ENCODE measurements around the gene GNB1. TPM values are rescaled to one million over a fixed set of nuclear protein-coding genes. Genes with fewer than 3 reads are reported as not detected.

The GNB1 gene
- total and polyA plus RNA-seq, 2 donors (not counting 1 experiment from before 2014, with no cell fraction given) = 91.3 to 485 TPM

DNA sequence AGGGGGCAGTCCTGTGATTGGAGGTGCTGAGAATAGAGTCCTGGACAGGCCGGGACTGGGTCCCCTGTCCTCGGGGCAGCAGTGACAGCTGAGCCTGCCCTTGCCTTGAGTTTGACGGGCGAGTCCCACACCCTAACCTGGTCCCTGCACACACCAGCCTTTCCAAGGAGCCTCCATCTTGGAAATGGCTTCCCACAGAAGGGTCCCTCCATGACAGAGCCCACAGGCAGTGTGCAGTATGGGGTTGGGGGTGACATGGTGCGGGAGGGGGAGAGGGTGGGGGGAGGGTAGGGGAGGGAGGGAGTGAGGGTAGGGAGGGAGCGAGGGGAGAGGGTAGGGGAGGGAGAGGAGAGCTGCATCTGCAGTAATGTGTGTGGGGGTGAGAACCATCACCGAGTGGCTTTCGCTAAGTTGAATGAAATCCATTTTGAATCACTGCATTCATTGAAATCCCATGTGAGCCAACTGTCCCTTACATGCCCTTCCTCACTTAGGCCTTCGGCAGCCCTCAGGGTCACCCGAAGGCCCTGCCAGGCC lies 38.3 kb upstream of the GNB1 start:
- no peak overlapping the region for H3K4me2 ChIP-seq (ENCODE audit: extremely low read depth, insufficient read depth, low read length)
- TF ChIP-seq, protein P1, sequence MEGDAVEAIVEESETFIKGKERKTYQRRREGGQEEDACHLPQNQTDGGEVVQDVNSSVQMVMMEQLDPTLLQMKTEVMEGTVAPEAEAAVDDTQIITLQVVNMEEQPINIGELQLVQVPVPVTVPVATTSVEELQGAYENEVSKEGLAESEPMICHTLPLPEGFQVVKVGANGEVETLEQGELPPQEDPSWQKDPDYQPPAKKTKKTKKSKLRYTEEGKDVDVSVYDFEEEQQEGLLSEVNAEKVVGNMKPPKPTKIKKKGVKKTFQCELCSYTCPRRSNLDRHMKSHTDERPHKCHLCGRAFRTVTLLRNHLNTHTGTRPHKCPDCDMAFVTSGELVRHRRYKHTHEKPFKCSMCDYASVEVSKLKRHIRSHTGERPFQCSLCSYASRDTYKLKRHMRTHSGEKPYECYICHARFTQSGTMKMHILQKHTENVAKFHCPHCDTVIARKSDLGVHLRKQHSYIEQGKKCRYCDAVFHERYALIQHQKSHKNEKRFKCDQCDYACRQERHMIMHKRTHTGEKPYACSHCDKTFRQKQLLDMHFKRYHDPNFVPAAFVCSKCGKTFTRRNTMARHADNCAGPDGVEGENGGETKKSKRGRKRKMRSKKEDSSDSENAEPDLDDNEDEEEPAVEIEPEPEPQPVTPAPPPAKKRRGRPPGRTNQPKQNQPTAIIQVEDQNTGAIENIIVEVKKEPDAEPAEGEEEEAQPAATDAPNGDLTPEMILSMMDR (conservative IDR thresholded peaks at IDR 0.05 in 1 of 2, IDR thresholded peaks at IDR 0.05 in 1 of 2; ENCODE audit: low read depth in 1 of 2, low read length in 2 of 2) = no peak
- no peak for TF ChIP-seq EZH2 (IDR thresholded peaks at IDR 0.05; ENCODE audit: low read length, missing control alignments)
- no peaks in the 10 kb centered on the region for H4K20me1 ChIP-seq (ENCODE audit: control insufficient read depth, extremely low read depth, insufficient read depth, low read length)

DNA sequence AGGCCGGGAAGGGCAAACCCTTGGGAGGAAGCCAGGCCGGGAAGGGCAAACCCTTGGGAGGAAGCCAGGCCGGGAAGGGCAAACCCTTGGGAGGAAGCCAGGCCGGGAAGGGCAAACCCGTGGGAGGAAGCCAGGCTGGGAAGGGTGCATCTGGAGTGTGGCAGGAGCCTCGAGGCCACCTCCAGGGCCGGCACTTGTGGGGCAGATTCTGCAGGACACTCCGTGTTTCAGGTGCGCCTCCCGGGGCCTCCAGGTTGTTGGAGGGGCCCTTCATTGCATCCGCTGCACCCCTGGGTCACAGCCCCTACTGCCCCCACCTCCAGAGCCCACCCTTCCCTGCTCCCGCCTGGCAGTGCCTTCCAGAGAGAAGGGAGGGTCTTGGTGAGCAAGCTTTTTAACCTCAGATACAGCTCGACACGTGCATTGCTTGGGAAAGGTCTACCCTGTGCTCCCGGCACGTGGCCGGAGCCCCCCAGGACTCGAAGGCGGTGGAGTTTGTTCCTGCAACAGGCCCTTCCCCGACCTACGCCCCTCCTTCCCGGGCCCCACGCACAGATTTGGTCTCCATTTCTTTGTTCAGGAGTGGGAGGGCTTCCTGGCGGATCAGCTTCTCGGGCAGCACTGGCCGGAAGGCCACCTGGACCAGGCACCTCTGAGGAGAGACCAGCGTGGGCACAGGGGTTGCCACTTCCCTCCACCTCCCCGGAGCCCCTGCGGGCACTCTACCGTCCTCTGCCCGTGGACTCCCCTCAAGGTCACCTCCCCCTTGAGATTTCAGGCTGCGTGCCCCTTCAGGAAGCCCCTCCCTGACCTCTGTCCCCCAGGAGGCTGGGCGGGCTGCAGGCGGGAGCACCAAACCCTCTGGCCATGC lies 37.6 kb upstream of the GNB1 start:
- TF ChIP-seq, protein P1 (conservative IDR thresholded peaks at IDR 0.05 in 1 of 2, IDR thresholded peaks at IDR 0.05 in 1 of 2; ENCODE audit: low read depth in 1 of 2, low read length in 2 of 2) = no peak
- TF ChIP-seq EZH2 (IDR thresholded peaks at IDR 0.05; ENCODE audit: low read length, missing control alignments) = no peak
- no peak overlapping the region for H3K4me2 ChIP-seq (ENCODE audit: extremely low read depth, insufficient read depth, low read length)
- no peak overlapping the region for H3K27ac ChIP-seq (ENCODE audit: insufficient read depth, low read length)
- no peaks in the 10 kb centered on the region for H3K27me3 ChIP-seq (ENCODE audit: control insufficient read depth, insufficient read depth, low read length)
- no peak overlapping the region for H2AFZ ChIP-seq (ENCODE audit: low read length)
- H3K36me3 ChIP-seq (ENCODE audit: control insufficient read depth, insufficient read depth, low read length) = no peaks in the 10 kb centered on the region
- H3K9me3 ChIP-seq (ENCODE audit: control insufficient read depth, insufficient read depth, low read depth, low read length) = no peaks in the 10 kb centered on the region
- no peaks in the 10 kb centered on the region for H4K20me1 ChIP-seq (ENCODE audit: control insufficient read depth, extremely low read depth, insufficient read depth, low read length)
- H3K9ac ChIP-seq (ENCODE audit: insufficient read depth, low read length) = no peak overlapping the region
- no peaks in the 10 kb centered on the region for H3K4me1 ChIP-seq (ENCODE audit: control insufficient read depth, extremely low read depth, insufficient read depth, low read length)
- H3K4me3 ChIP-seq (replicated peaks in 1 of 4; ENCODE audit: control extremely low read depth in 1 of 4, insufficient read depth in 1 of 4, low read depth in 3 of 4, low read length in 4 of 4) = no peak overlapping the region
- no peaks in the 10 kb centered on the region for H3K79me2 ChIP-seq (ENCODE audit: control insufficient read depth, insufficient read depth, low read length)
- no peak for DNase-seq (ENCODE audit: low read depth in 2 of 2)

More for the DNA sequence above, 38.3 kb upstream of the GNB1 start:
- H3K4me1 ChIP-seq (ENCODE audit: control insufficient read depth, extremely low read depth, insufficient read depth, low read length) = no peaks in the 10 kb centered on the region
- no peak overlapping the region for H3K27ac ChIP-seq (ENCODE audit: insufficient read depth, low read length)
- H3K27me3 ChIP-seq (ENCODE audit: control insufficient read depth, insufficient read depth, low read length) = no peaks in the 10 kb centered on the region
- H3K9ac ChIP-seq (ENCODE audit: insufficient read depth, low read length) = no peak overlapping the region
- H3K9me3 ChIP-seq (ENCODE audit: control insufficient read depth, insufficient read depth, low read depth, low read length) = no peaks in the 10 kb centered on the region
- no peak for DNase-seq (ENCODE audit: low read depth in 2 of 2)
- H3K4me3 ChIP-seq (replicated peaks in 1 of 4; ENCODE audit: control extremely low read depth in 1 of 4, insufficient read depth in 1 of 4, low read depth in 3 of 4, low read length in 4 of 4) = no peak overlapping the region
- no peak overlapping the region for H2AFZ ChIP-seq (ENCODE audit: low read length)
- H3K79me2 ChIP-seq (ENCODE audit: control insufficient read depth, insufficient read depth, low read length) = no peaks in the 10 kb centered on the region
- no peaks in the 10 kb centered on the region for H3K36me3 ChIP-seq (ENCODE audit: control insufficient read depth, insufficient read depth, low read length)

DNA sequence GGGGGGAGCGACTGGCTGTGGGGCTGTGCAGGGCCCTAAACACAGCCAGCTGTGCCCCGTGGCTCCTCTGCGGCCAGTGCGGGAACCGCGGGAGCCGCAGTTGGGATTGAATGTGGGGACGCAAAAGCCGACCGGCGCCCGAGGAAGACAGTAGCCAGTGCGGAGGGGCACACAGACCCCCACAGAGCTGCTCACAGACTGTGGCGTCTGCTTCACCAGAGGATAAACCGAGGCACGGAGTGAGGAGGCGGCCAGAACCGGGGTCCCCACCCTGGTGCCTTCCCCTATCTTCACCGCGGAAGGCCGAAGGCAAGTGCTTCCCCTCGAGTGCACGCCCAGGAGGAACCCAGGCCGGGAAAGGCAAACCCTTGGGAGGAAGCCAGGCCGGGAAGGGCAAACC lies 36.9 kb upstream of the GNB1 start:
- Histone ChIP-seq H3K27ac (ENCODE audit: insufficient read depth, low read length) (no peak overlapping the region), H4K20me1 (ENCODE audit: control insufficient read depth, extremely low read depth, insufficient read depth, low read length) (no peaks in the 10 kb centered on the region), H3K4me3 (replicated peaks in 1 of 4; ENCODE audit: control extremely low read depth in 1 of 4, insufficient read depth in 1 of 4, low read depth in 3 of 4, low read length in 4 of 4) (no peak overlapping the region), H3K36me3 (ENCODE audit: control insufficient read depth, insufficient read depth, low read length) (no peaks in the 10 kb centered on the region), H3K27me3 (ENCODE audit: control insufficient read depth, insufficient read depth, low read length) (no peaks in the 10 kb centered on the region), H2AFZ (ENCODE audit: low read length) (no peak overlapping the region), H3K9me3 (ENCODE audit: control insufficient read depth, insufficient read depth, low read depth, low read length) (no peaks in the 10 kb centered on the region), H3K9ac (ENCODE audit: insufficient read depth, low read length) (no peak overlapping the region), H3K4me2 (ENCODE audit: extremely low read depth, insufficient read depth, low read length) (no peak overlapping the region), H3K4me1 (ENCODE audit: control insufficient read depth, extremely low read depth, insufficient read depth, low read length) (no peaks in the 10 kb centered on the region), H3K79me2 (ENCODE audit: control insufficient read depth, insufficient read depth, low read length) (no peaks in the 10 kb centered on the region)
- no peak for DNase-seq (ENCODE audit: low read depth in 2 of 2)
- TF ChIP-seq, protein P1 (conservative IDR thresholded peaks at IDR 0.05 in 1 of 2, IDR thresholded peaks at IDR 0.05 in 1 of 2; ENCODE audit: low read depth in 1 of 2, low read length in 2 of 2) = no peak
- no peak for TF ChIP-seq EZH2 (IDR thresholded peaks at IDR 0.05; ENCODE audit: low read length, missing control alignments)
